ENCODE results near the gene CENPS. TPM values are rescaled to one million over a fixed set of nuclear protein-coding genes. Genes with fewer than 3 reads are reported as not detected.

The CENPS gene
- total and polyA plus RNA-seq, 9 of the 15 experiments (the other 6 are each of a cell fraction or from before 2014, with no cell fraction given): 10.2 to 36.0 (median 26.0) TPM

DNA sequence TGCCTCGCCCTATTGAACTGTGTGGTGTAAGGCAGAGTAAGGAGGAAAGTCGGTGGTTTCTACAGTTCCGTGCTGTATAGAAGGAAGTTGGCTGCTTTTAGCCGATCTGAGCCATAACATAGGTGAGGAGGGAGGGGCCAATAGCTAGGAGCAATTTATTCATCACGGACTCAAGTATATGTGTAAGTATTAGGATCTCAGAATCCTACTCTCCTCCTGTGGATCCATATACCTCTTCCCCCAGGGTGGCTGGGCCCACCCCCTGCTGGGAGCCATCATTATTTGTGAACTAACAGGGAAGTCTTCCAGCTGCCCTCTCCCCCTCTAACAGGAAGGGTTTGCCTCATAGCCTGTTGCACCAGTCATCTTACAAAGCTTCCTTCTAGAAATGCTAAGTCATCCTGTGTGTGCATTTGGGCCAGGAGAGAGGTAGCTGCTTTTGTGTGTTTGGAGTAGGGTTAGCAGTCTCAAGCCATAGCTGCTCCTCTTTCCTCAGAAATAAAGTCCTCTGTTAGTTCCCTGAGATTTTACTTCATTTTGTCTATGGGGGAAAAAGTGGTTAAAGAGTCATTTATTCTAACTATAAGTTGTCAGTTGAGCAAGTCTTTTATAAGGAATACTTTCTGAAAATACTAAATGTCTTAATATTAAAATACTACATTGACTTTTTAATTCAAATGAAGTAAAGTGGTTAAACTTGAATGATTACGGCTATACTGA, 14.9 kb upstream of the CENPS start (continued):
- TF ChIP-seq CEBPG (CRISPR knock-in tag; IDR thresholded peaks at IDR 0.05) (peak; percentile 75; the same call in 1 of the 2 replicates), CEBPG (tag; conservative IDR thresholded peaks at IDR 0.05 in 1 of 2, IDR thresholded peaks at IDR 0.05 in 1 of 2) (peak; percentile 70 to 87), ZBTB1 (CRISPR knock-in tag; IDR thresholded peaks at IDR 0.05; ENCODE audit: borderline replicate concordance, low read depth) (no peak), ZNF445 (CRISPR knock-in tag; IDR thresholded peaks at IDR 0.05; ENCODE audit: low read depth) (no peak), VEZF1 (CRISPR knock-in tag; IDR thresholded peaks at IDR 0.05) (peak; percentile 81), KLF13 (tag; IDR thresholded peaks at IDR 0.05; ENCODE audit: borderline replicate concordance, low read depth) (peak; percentile 61; the same call in 1 of the 2 replicates), DPF2 (IDR thresholded peaks at IDR 0.05) (peak; percentile 93), NFE2L1 (tag; IDR thresholded peaks at IDR 0.05; ENCODE audit: borderline replicate concordance, low read depth) (peak; percentile 98), SIRT6 (IDR thresholded peaks at IDR 0.05; ENCODE audit: low read depth, low read length) (no peak), ELF4 (CRISPR knock-in tag; IDR thresholded peaks at IDR 0.05) (0 out of 2 replicates have a peak, but pooled peaks have one; percentile 31), CHCHD3 (CRISPR knock-in tag; IDR thresholded peaks at IDR 0.05) (0 out of 2 replicates have a peak, but pooled peaks have one; percentile 42), TFAP4 (CRISPR knock-in tag; IDR thresholded peaks at IDR 0.05; ENCODE audit: borderline replicate concordance) (peak; percentile 76), TAF9B (IDR thresholded peaks at IDR 0.05; ENCODE audit: partially characterized antibody) (peak; percentile 73), GATA2 (CRISPR knock-in tag; IDR thresholded peaks at IDR 0.05) (no peak), SOX6 (IDR thresholded peaks at IDR 0.05) (peak; percentile 67), ZNF644 (tag; IDR thresholded peaks at IDR 0.05; ENCODE audit: low read depth) (peak; percentile 90), ZNF589 (CRISPR knock-in tag; IDR thresholded peaks at IDR 0.05; ENCODE audit: low read depth) (peak; percentile 88), NCOR1 (IDR thresholded peaks at IDR 0.05) (peak; percentile 62), LCOR (CRISPR knock-in tag; IDR thresholded peaks at IDR 0.05) (peak; percentile 92), POLR2H (tag; IDR thresholded peaks at IDR 0.05; ENCODE audit: low read depth) (peak; percentile 84), HDAC1 (IDR thresholded peaks at IDR 0.05) (peak in 1 of 2 experiments; percentile 39; a peak in 1 of 4 replicates), KDM5B (IDR thresholded peaks at IDR 0.05; ENCODE audit: insufficient replicate concordance, low read depth, low read length) (peak; percentile 34), MAZ (CRISPR knock-in tag; conservative IDR thresholded peaks at IDR 0.05 in 1 of 2, IDR thresholded peaks at IDR 0.05 in 1 of 2) (peak; percentile 57 to 63; a peak in 3 of 4 replicates)

All from K562 (cell line).